ENCODE results near the gene SLC48A1.
A peak's percentile ranks its signal among the peaks of the same experiment; 100 is the strongest.

The SLC48A1 gene

DNA sequence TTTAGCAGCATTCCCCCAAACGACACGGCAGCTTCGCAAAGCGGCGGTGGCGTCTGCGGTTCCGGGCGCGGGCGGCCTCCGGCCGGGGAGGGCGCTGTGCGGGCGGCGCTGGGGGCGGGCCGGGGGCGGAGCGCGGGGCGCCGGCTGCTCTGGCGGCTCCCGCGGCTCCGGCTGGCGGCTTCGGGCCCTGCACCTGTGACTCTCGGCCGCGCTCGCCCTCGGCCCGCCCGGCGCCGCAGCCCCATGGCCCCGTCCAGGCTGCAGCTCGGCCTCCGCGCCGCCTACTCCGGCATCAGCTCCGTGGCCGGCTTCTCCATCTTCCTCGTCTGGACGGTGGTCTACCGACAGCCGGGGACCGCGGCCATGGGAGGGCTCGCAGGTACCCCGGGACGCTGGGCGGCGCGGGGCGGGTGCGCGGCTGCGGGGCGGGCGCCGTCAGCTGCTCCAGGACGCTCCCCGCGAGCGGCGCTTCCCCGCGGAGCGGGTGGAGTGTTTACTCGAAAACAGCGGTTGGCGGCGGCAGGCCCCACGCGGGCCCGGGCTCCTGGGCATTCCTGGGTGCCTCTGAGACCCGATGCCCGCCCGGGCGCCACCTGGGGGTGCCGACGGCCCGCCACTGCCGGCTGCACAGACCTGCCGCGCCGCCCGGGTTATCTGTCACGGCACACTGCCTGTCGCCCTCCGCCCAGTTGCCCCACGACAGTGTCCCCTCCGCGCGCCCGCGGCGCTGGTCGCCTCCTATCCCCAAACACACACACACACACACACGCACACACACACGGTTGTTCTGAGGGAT lies at the start of gene SLC48A1:
TSS of gene SLC48A1 (plus strand) at position 177 of the 796 bp plus-strand sequence. CDS start at position 244, 67 bp downstream.
- DNase-seq = peak; percentile 88

DNA sequence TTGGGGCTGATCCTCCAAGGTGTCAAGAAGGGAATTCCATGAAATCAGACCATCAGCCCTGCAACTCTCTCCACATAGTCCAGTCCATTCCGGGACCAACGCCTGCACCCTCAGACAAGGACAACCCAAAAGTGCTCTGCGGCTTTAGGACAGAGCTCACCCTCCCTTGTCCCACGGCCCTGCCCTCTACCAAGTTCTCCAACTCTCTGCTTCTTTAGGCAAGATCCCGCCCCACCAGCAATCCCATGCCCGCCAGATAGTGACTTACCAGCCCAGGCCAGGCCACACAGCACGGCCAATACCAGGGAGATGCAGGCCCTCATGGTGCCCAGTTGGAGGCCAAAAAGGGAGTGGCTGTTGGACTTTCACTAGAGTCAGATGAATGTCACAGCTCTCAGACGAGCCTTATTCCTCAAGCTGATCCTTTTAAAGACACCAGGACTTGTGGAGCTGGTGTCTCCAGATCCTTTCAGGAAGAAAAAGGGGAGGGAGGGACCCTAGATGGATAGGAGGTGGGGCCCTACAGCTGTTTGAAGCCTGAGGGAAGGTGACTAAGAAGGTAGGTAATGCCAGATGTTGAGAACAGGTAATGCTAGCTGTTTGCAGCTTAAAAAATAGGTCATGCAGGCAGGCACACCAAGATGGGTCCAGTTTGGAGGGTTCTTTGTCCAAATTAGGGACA lies 47.8 kb upstream of the SLC48A1 start, which contains the start of gene ENDOU:
TSS of gene ENDOU (minus strand) at position 400 of the 682 bp plus-strand sequence. CDS start at position 323, 77 bp downstream.
- no peak for DNase-seq

DNA sequence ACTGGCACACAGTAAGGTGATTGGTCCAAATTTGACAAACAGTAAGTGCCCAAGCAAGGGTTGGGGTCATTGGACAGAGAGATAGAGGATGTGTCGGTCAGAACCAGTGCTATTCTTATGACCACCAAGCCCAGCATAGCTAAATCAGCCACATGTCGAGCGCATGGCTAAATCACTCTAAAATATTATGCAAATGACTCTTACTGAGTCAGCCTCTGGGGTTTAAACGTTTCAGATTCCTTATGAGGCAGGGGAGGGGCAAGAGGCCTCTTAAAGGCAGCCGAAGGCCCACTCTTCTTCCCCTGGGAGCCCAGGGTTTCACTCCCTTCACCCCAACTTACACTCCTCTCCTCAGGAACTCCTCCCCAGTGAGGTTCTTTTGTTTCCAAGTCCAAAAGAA lies 47.1 kb upstream of the SLC48A1 start:
- DNase-seq = no peak

DNA sequence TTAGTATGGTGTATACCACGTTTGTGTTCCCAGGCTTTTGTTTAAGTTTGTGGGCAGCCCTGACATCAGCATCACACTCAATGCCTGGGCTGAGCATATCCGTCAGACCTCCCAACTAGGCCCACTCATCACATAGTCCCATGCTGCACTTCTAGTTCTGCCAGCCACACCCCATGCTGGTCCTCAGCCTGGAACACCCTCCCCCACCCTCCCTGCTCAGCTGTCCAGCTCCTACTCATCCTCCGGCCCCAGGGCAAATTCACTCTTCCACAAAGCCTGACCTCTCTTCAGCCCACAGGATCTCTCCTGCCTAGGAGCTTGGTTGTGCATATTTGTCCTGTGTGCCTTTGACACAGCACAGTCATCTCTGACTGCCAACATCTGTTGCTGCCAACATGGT lies 43.8 kb upstream of the SLC48A1 start:
- peak; percentile 82 for DNase-seq

DNA sequence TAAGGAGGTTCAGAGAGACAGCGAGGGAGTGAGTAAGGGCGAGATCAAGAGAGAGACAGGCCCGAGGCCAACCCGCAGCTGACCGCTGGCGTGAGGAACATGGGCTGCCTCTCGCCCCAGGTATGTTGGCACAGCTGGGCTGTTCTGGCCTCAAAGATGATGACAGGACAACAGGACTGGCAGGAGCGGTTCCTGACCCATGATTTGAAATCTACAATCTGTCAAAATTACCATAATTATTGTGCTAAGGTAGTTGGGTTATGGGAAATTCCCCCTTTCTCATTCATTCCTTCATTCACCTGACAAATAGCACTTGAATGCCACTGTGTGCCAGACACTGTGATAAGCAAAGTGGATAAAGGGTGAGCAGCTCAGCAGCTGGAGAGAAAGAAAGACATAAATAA lies 42.7 kb upstream of the SLC48A1 start:
- DNase-seq = no peak

DNA sequence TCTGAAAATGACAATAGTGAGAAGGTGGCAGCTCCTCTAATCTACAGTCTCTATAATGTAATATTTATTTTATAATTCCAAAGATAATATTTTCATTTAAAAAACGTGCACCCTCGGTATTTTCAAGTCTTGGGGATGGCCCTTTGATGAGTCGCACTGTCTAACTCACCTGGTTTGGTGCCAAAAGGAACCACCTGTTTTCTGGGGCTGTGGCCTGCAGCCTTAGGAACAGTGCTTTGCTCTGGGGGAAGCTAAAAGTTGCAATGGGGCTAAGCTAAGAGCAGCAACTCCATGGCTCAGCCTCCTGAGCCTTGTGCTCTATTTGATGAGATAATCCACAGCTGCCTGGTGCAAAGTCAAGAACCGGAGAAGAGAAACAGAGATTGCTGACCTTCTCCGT lies 41.3 kb upstream of the SLC48A1 start:
- DNase-seq = no peak

DNA sequence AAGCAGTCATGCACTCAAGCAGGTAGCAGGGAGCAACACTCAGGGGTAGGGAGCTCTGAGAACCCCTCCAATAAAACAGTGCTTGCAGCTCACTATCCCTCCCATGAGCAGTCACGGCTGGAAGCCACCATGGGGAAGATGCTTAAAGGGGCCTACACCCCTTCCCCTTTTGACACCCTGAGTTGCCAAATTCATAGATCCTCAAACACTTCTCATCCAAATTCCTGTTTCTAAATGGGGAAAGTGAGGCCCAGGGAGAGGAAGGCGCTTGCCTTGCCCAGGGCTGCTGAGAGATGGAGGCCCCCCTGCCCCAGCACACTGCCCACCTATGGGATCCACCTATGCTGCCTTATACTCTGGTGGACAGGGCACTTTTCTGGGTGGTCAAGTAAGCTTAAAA lies 40.5 kb upstream of the SLC48A1 start:
- DNase-seq = no peak

DNA sequence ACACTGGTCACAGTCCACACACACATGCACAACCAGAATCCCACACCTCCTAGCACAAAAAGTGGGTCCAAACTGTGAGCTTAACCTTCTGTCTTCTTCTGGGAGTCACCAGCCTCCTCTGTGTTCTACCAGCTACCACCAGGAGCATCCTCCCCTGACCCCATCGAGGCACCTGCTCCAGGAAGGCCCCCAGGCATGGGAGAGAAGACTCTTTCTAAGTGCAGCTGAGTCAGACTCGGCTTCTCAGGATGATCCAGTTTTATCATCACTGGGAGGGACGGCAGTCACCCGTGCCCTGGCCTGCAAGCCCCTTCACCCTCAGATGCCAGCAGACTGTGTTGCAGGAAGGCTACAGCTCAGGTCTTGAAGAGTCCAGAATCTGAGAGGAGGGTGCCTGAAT lies 39.9 kb upstream of the SLC48A1 start:
- DNase-seq = no peak

DNA sequence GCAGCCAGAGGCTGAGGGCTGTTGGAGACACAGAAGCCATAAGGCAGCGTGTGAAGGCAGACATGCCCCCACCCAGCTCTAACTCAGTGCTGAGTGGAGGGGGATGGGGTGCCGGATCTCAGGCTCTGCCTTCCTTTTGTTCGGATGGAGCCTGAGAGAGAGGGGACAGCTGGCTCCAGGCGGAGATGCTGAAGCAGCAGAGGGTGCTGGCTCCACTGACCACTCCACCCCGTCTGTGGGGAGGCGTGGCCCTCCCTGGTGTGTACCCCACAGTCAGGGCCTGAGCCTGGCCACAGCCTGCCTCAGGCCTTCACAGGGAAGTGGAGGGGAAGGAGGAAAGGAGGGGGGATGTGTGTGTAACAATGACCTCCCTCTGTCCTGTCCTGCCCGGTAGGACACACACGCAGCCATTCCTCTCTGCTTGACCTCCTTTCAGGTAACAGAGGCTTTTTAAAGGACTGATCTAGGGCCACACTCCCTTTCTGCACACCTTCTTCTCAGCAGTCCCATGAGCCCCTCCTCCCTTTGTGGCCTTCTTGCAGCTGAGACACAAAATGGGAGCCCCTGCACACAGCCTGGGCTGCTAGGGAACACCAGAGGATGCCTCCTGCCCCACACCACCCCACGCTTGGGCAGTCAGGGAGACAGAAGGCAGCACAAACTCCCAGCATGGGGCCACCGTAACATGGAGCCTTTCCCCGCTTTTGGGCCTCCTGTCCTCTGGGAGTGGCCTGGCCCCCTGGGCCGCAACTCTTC lies 38.1 kb upstream of the SLC48A1 start:
- DNase-seq = no peak

DNA sequence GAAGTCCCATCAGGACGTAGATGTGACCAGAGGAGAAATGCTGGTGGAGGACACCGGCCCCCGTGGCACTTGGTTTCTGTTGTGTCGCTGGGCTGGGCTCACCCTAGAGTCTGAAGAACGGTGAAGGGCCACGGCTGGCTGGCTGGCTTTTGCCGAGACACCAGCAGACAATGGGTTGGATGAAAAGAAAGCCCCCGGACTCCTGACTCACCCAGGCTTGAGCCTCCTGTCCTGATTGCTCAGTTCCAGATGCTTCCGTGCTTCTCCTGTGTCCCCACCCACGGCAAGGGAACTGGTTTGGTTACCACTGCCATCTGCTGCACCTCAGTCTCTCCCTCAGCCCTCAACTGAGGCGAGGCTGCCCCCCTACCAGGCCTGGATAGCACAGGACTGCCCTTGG lies 37.4 kb upstream of the SLC48A1 start:
- no peak for DNase-seq

DNA sequence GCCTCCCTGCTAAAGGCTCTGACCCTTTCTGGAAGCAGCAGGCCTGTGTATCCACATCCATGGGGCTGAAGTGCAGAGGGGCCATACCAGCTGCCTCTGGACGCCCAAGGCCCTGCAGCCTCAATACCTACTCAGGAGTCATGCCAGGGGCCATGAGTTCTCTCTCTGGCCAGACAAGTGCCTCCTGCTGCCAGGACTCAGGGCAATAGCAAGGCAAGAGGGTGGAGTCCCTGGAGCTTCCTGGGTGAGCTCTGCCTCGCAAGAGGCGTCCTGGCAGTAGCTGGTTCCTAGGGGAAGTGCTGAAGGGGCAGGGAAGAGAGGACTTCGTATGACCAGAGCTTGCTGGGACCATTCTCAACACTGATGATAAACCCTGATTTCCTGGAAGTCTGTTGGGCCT lies 36.8 kb upstream of the SLC48A1 start:
- no peak for DNase-seq

DNA sequence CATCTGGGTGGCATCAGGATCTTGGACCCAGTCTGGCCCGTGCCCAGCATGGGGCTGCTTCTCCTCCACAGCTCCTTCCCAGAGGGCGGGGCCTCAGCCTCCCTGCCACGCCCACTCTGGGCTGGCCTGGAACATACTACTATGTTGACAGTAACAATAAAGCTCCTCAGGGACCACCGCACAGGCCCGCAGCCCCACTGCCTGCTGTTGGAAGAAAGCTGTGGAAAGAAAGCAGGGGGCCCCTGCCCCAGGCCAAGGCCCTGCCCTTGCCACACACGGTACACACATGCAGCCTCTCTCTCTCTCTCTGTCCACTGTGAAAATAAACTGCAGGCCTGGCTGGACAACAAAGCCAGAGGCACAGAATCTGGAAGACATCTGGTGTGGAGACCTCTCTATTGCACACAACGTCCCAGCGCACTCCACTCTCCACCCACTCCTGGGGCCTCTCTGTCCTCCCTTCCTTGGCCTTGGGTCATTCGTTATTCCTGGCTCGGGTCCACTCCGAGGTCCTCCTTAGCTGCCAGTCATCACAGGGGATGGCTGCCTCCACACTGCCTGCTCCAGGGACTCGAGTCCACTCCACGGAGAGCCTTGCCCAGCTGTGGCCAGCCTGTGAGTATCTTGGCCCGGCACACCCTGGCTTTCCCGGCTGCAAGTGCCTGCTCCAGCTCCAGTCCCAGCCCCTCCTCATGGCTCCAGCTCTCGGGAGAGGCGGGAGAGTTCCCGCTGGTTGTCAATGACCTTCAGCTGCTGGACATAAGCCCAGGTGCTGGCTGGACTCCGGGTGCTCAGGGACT lies 36.0 kb upstream of the SLC48A1 start:
- DNase-seq = no peak

DNA sequence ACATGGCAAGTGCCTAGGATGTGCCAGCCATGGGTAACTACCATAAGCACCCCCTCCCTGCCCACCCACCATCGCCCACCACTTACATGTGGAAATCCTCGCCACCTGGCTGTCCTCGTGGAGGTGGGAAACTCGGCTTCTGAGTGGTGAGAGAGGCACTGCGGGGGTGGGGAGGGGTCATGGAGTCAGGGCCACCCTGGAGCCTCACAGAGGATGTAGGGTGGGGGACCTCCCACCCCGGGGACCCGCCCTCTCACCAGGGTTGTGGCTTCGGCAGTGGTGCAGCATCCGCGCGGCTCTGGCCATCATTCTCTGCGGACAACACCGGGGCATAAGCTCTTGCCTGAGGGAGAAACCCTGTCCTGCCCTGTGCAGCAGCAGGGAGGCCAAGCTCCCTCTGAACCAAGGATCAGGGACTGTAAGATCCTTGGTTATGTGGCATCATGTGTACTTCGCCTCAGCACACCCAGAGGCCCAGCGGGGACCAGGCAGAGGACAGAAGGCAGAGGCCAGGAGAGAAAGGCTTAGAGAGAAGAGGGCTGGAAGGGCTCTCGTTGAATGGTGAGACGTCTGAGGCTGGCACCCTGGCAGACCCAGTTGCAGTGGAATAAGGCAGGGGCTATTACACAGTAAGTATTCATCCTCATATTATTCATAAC lies 35.0 kb upstream of the SLC48A1 start:
- no peak for DNase-seq

DNA sequence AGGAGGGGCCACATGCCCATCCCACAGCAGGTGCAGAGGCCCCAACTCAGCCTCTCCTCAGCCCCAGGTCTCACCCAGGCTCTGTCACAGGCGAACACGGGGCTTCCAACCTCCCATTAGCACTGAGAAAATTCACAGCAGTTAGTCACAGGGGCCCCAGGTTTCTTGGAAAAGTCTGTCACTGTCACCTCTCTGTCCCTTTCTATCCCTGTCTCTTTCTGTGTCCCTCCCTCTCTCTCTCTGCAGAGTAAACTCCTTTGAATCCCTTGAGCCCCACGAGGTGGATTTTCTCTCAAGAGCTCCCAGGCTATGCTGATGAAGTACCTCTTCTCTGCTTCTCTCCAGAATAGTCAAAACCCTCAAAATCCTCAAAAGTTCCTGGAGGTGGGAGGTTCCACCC lies 33.7 kb upstream of the SLC48A1 start:
- DNase-seq = no peak

DNA sequence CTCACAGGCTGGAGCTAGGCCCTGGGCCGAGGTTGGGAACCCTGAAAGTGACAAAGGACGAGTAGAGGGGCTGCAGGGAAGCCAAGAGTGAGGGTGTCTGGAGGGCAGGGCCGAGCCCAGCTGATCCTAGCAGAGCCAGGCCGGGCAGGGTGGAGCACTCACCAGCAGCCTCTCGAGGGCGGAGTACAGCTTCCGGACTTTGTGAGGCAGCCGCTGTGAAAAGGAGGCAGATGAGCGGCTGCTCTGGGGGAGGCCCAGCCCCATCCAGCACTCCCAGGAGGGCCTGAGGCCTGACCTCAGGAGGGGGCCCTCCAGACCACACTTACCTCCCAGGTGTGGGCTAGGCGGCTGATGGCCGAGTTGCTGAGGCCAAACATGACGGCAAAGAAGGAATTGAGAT lies 33.1 kb upstream of the SLC48A1 start:
- DNase-seq = no peak

DNA sequence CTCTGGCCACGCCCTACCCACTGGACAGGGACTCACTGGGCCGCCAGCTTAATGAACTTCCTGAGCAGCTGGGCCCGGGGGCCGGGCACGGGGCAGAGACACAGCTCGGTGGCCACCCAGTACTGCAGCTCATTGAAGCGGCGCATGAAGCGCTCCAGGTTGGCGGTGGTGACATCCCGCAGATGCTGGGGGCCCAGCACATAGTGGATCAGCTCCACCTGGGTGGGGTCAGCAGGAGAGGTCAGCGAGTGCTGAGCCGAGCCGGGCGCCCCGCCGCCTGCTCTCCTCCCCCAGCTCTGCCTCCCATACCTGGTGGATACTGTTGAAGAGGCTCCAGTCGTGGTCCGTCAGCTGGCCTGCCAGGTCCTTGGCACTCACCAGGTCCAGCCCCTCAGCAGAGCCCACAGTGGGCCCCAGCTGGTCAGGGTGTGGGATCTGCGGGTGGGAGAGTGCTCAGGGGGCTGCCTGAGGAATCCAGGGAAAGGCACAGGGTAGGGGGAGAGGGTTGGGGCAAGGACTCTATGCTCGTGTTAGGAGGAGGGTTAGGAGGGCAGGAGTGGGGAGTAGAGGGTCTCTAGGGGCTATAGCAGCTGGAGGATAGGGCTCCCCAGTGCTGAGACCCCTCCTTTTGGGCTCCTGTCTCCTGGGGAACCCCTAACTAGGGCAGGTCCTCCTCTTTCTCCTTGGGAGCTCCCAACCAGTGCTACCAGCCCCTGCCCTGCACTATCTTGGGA lies 32.3 kb upstream of the SLC48A1 start:
- no peak for DNase-seq

DNA sequence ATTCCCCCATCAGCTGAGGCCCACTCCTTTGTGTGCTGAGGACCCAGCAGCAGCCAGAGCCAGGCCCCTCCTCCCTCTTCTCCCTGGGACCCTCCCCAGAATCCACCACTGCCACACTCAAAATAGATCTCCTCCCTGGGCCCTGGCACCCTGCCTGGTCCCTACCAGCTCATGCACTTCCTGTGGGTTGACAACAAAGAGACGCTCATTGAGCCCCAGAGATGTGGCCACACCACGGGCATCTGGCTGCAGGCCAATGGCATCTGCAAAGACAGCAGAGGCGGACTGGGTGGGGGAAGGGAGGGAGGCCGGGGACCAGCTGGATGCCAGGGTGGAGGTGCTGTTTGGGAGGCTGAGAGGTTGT lies 31.7 kb upstream of the SLC48A1 start:
- DNase-seq = no peak

DNA sequence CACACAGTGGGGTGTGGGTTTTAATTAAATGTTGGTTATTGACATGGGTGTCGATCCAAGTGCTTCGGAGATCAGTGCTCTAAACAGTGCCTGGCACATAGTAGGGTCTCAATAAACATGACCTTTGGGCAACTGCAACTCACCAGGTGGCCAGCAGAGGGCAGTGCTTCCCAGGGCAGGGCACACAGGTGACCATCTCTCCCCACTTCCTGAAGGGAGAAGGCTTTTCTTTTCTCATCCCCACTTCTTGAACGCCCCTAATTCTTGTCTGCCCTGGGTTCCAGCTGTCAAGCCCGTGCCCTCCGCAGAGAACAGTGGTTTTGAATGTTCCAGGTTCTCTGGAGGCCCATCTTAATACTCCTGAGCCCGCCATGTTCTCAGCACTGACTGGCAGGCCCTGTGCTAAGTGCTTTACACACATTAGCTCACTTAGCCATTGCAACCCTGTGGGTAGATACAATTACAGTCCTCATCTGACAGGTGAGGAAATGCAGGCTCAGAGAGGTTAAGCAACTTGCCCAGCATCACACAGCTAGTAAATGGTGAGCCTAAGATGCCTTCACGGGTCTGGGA lies 30.7 kb upstream of the SLC48A1 start:
- DNase-seq = peak; percentile 81

DNA sequence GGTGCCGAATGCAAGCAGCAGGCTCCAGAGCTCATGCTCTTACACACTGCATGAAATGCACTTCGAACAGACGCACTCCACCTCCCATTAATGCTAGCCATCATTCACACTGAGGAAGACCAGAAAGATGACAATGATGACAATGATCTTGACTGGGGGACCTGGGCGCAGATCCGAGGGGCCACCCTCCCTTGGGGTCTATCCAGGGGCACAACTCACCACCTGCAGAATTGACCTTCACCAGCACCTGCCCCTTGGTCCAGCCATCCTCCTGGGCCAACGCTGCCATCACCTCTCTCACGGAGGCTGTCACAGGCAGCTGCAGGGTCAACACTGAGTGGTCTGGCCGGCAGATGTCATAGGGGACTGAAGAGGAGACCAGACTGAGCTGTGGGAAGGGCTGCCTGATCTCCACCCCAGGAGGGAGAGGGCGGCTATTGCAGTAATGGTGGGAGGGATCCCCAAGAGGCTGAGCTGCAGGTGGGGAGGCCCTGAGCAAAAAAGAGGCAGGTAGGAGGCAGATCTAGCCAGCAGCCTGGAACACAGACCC lies 29.7 kb upstream of the SLC48A1 start:
- DNase-seq = no peak

DNA sequence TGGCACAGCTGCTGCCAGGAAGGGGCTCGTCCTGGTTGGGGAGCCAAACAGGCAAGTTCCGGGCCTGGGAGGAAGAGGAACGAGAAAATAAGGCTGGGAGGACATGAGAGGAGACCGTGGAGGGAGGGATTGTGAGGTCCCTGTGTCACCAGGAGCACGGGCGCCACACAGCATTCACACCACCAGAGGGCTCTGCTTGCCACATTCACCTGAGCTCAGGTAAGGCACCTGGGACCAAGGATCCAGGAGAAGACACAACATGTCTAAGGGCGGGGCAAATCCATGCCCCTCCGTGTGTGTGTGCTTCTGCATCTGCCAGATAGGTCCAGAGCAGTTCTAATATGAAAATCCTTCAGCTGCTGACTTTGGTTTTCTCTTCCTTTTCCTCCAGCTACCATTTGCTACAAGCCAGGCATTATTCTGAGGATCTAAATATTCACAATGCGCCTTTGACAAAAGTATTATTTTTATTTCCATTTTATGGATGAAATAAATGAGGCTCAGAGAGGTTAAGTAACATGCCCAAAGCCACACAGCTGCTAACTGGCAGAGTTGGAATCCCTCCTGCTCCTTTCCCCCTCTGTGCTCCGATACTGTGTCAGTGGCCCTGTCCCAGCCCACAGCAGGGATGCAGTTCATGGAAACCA lies 28.9 kb upstream of the SLC48A1 start:
- DNase-seq = peak; percentile 93
